Spleen (tissue), 11 donors: ENCODE measurements around the gene MSI2. TPM values are rescaled to one million over a fixed set of nuclear protein-coding genes. Genes with fewer than 3 reads are reported as not detected.

ENCODE experiments used
- DNase-seq: peaks from one replicate; pipeline ENCODE4 v3.0.0-alpha.2; 2020
- H3K27ac ChIP-seq, 8 donors: fragments of 200-600 bp; sonication (generic) in 7 of 8; 1 replicate in 4 of 8; 2 replicates in 4 of 8; pipeline versions ENCODE4 v1.5.0 to v1.8.0; 2016 to 2021; ENCODE audit warnings: inconsistent platforms in 4 of 8, mild to moderate bottlenecking in 4 of 8, moderate library complexity in 1 of 8
- H3K27me3 ChIP-seq, 7 donors: fragments of 200-600 bp; sonication (generic) in 6 of 7; replicated peaks in 1 of 7; 1 replicate in 4 of 7; 2 replicates in 3 of 7; pipeline versions ENCODE4 v1.5.0 to v1.8.0; 2016 to 2021; ENCODE audit warnings: inconsistent platforms in 3 of 7, mild to moderate bottlenecking in 1 of 7
- H3K36me3 ChIP-seq, 6 donors: fragments of 200-600 bp; sonication (generic) in 5 of 6; 1 replicate in 4 of 6; 2 replicates in 2 of 6; pipeline versions ENCODE4 v1.5.0 to v1.8.0; 2016 to 2021; ENCODE audit warnings: inconsistent platforms in 2 of 6
- H3K4me1 ChIP-seq, 6 donors: fragments of 200-600 bp; sonication (generic) in 5 of 6; 1 replicate in 3 of 6; 2 replicates in 3 of 6; pipeline versions ENCODE4 v1.5.0 to v1.8.0; 2016 to 2021; ENCODE audit warnings: inconsistent platforms in 3 of 6
- H3K4me3 ChIP-seq, 8 donors: fragments of 200-600 bp; sonication (generic) in 7 of 8; 1 replicate in 4 of 8; 2 replicates in 4 of 8; pipeline versions ENCODE4 v1.5.0 to v1.8.0; 2016 to 2021; ENCODE audit warnings: inconsistent platforms in 4 of 8, mild to moderate bottlenecking in 4 of 8, moderate library complexity in 2 of 8
- H3K9me3 ChIP-seq, 8 donors: fragments of 200-600 bp; sonication (generic) in 7 of 8; 1 replicate in 4 of 8; 2 replicates in 4 of 8; pipeline versions ENCODE4 v1.5.0 to v1.8.0; 2016 to 2021; ENCODE audit warnings: inconsistent platforms in 4 of 8
- CTCF ChIP-seq, 11 experiments: fragments of 200-600 bp in 7 of 11; fragments of 450-650 bp in 4 of 11; sonication (generic) in 4 of 11; IDR thresholded peaks in 8 of 11; conservative IDR thresholded peaks in 3 of 11; 1 replicate in 7 of 11; 2 replicates in 4 of 11; pipeline versions ENCODE4 v1.4.0 to v1.8.0; 2016 to 2021; ENCODE audit warnings: antibody characterized with exemption in 11 of 11, inconsistent platforms in 4 of 11, mild to moderate bottlenecking in 1 of 11
- POLR2A ChIP-seq, 3 donors: fragments of 450-650 bp; IDR thresholded peaks; one replicate each; pipeline ENCODE4 v1.5.1; 2017; ENCODE audit warnings: antibody characterized with exemption in 3 of 3, mild to moderate bottlenecking in 1 of 3
- POLR2AphosphoS5 ChIP-seq, 3 donors: sonication (generic); formaldehyde crosslinking; IDR thresholded peaks; one replicate each; pipeline ENCODE4 v1.5.1; 2017; ENCODE audit warnings: antibody characterized with exemption in 3 of 3
- WGBS, 5 donors: extraction: QIAGEN DNeasy Blood & Tissue Kit in 3 of 5; methylation state at CpG; one replicate each; pipeline versions ENCODE4 v1.1.5 to v1.1.7; 2013 to 2018; 5-methylcytosine and 5-hydroxymethylcytosine counted together
- intact Hi-C: fragments of 100-400 bp; cut with DNase I; formaldehyde crosslinking; loops from one replicate; pipeline ENCODE4 v1.15.0; 2023; ENCODE audit warnings: low total_unique reads
- polyA plus RNA-seq, 3 donors: library from polyadenylated mRNA; stranded (reverse); fragments of 200-250 nt; gene quantifications; one replicate each; pipeline ENCODE4 v1.2.1, GENCODE V29; 2013
- total RNA-seq, 7 donors: library from RNA; depleted of rRNA in 3 of 7; stranded (reverse); fragments of >200 nt in 3 of 7; fragmentation: NEBNext Ultra II Directional in 4 of 7; extraction: Animal tissue kit (Norgen Biotek cat#: 25700) in 4 of 7; gene quantifications; one replicate each; pipeline versions ENCODE4 v1.1.0 to v1.2.1, GENCODE V29; 2016 to 2021
- donor health status: healthy with polysubstance abuse.
- donor health status: DM: no; HTN: no; CAD: no; lungs with moderate emphysema.
- donor health status: DM: no; HTN: no; CAD: no.
- donor health status: Bipolar disorder and iron deficiency.
- donor health status: healthy.
- donor health status: DM: no; HTN: no; CAD: no.
- donor health status: DM: yes; HTN: yes; CAD: no.

Gene MSI2
- total and polyA plus RNA-seq, 10 donors, result 9.8 to 131 (median 64.7) TPM

GRCh38 chr17:57343717-57344116 lies 87.4 kb downstream of the MSI2 start:
- WGBS, 5 donors, result 83 to 95% (median 91%) methylated on average over 5 of the region's 5 CpGs
- TF ChIP-seq POLR2A (IDR thresholded peaks at IDR 0.05) (no peak), POLR2AphosphoS5 (IDR thresholded peaks at IDR 0.05) (no peak), CTCF (IDR thresholded peaks at IDR 0.05 in 8 of 11, conservative IDR thresholded peaks at IDR 0.05 in 3 of 11) (no peak)
- Histone ChIP-seq H3K9me3 (no peaks in the 10 kb centered on the region), H3K27me3 (no peaks in the 10 kb centered on the region), H3K4me3 (no peak overlapping the region), H3K4me1 (peaks cover 0 to 9% (median 3%) of the 10 kb centered on the region in 6 donors), H3K27ac (no peak overlapping the region), H3K36me3 (peaks cover 0 to 30% (median 6%) of the 10 kb centered on the region in 6 donors)
- no peak for DNase-seq
- intact Hi-C loops, result no loop called here

- intact Hi-C loops, result no loop called here
- WGBS, 5 donors, result 95 to 98% (median 98%) methylated on average over 4 of the region's 4 CpGs
- TF ChIP-seq POLR2A (IDR thresholded peaks at IDR 0.05) (no peak), CTCF (IDR thresholded peaks at IDR 0.05 in 8 of 11, conservative IDR thresholded peaks at IDR 0.05 in 3 of 11) (no peak), POLR2AphosphoS5 (IDR thresholded peaks at IDR 0.05) (no peak)
- Histone ChIP-seq H3K4me3 (no peak overlapping the region), H3K9me3 (no peaks in the 10 kb centered on the region), H3K4me1 (peaks cover 0 to 3% (median 0%) of the 10 kb centered on the region in 6 donors), H3K27ac (no peak overlapping the region), H3K27me3 (no peaks in the 10 kb centered on the region), H3K36me3 (peaks cover 0 to 33% (median 6%) of the 10 kb centered on the region in 6 donors)
- DNase-seq, result no peak
These were observed 87.9 kb downstream of the MSI2 start for GRCh38 chr17:57344261-57344660.

- intact Hi-C loops, result no loop called here
- Histone ChIP-seq H3K27ac (no peak overlapping the region), H3K36me3 (peaks cover 0 to 40% (median 6%) of the 10 kb centered on the region in 6 donors), H3K4me1 (peaks cover 0 to 11% (median 5%) of the 10 kb centered on the region in 6 donors), H3K4me3 (no peak overlapping the region), H3K9me3 (no peaks in the 10 kb centered on the region), H3K27me3 (no peaks in the 10 kb centered on the region)
- DNase-seq, result no peak
- TF ChIP-seq POLR2A (IDR thresholded peaks at IDR 0.05) (no peak), POLR2AphosphoS5 (IDR thresholded peaks at IDR 0.05) (no peak), CTCF (IDR thresholded peaks at IDR 0.05 in 8 of 11, conservative IDR thresholded peaks at IDR 0.05 in 3 of 11) (no peak)
- 93 to 98% (median 95%) methylated on average over 3 of the region's 3 CpGs for WGBS, 5 donors
These were observed 93.4 kb downstream of the MSI2 start for GRCh38 chr17:57349541-57350247.

- Histone ChIP-seq H3K36me3 (peaks cover 0 to 40% (median 6%) of the 10 kb centered on the region in 6 donors), H3K4me1 (peaks cover 6 to 16% (median 9%) of the 10 kb centered on the region in 6 donors), H3K4me3 (no peak overlapping the region), H3K27ac (no peak overlapping the region), H3K9me3 (no peaks in the 10 kb centered on the region), H3K27me3 (no peaks in the 10 kb centered on the region)
- 84 to 98% (median 92%) methylated on average over 6 of the region's 6 CpGs for WGBS, 5 donors
- no peak for DNase-seq
- no peak for TF ChIP-seq CTCF (IDR thresholded peaks at IDR 0.05 in 8 of 11, conservative IDR thresholded peaks at IDR 0.05 in 3 of 11)
- TF ChIP-seq POLR2AphosphoS5 (IDR thresholded peaks at IDR 0.05), result no peak
- no peak for TF ChIP-seq POLR2A (IDR thresholded peaks at IDR 0.05)
- intact Hi-C loops, result no loop called here
These were observed 93.9 kb downstream of the MSI2 start for GRCh38 chr17:57350266-57350665.
